ENCODE data around the gene N4BP2L1.

The N4BP2L1 gene

GRCh38 chr13:32419862-32420261 lies 8.1 kb downstream of the N4BP2L1 start:
- no peak overlapping the region for H3K9ac ChIP-seq (ENCODE audit: low read length)
- H2AFZ ChIP-seq (ENCODE audit: low read length): no peak overlapping the region
- H3F3A ChIP-seq (ENCODE audit: insufficient read depth, low read length): no peaks in the 10 kb centered on the region
- H3K4me2 ChIP-seq (ENCODE audit: low read depth, low read length): no peak overlapping the region
- peaks cover 34% of the 10 kb centered on the region for H3K79me2 ChIP-seq (ENCODE audit: low read length)
- H4K20me1 ChIP-seq (ENCODE audit: insufficient read depth, low read length): no peaks in the 10 kb centered on the region
- no peaks in the 10 kb centered on the region for H3K4me1 ChIP-seq (ENCODE audit: low read length)
- no peaks in the 10 kb centered on the region for H3K36me3 ChIP-seq (replicated peaks; ENCODE audit: insufficient read depth, low read length)
- no peak for DNase-seq
- H3K9me2 ChIP-seq (replicated peaks; ENCODE audit: insufficient read depth, low read length): no peaks in the 10 kb centered on the region
- no peak for TF ChIP-seq EZH2phosphoT487 (IDR thresholded peaks at IDR 0.05; ENCODE audit: low read length)
- no peak for TF ChIP-seq EZH2 (optimal IDR thresholded peaks at IDR 0.05; ENCODE audit: low read depth, low read length)
- no peak for TF ChIP-seq CTCF (IDR thresholded peaks at IDR 0.05; ENCODE audit: low read length)
- no peak overlapping the region for H3K4me3 ChIP-seq (ENCODE audit: low read length)
- H3K27me3 ChIP-seq (replicated peaks; ENCODE audit: insufficient read depth, low read length): no peaks in the 10 kb centered on the region
- no peak overlapping the region for H3K27ac ChIP-seq (ENCODE audit: low read length)
- H3K9me3 ChIP-seq (replicated peaks; ENCODE audit: insufficient read depth, low read length): no peaks in the 10 kb centered on the region

- H3K9ac ChIP-seq (ENCODE audit: low read length): no peak overlapping the region
- H3K27ac ChIP-seq (ENCODE audit: low read length): no peak overlapping the region
- no peaks in the 10 kb centered on the region for H3K9me3 ChIP-seq (replicated peaks; ENCODE audit: insufficient read depth, low read length)
- no peak overlapping the region for H3K4me3 ChIP-seq (ENCODE audit: low read length)
- TF ChIP-seq EZH2 (optimal IDR thresholded peaks at IDR 0.05; ENCODE audit: low read depth, low read length): no peak
- no peak for TF ChIP-seq CTCF (IDR thresholded peaks at IDR 0.05; ENCODE audit: low read length)
- no peak for TF ChIP-seq EZH2phosphoT487 (IDR thresholded peaks at IDR 0.05; ENCODE audit: low read length)
- H4K20me1 ChIP-seq (ENCODE audit: insufficient read depth, low read length): no peaks in the 10 kb centered on the region
- no peak overlapping the region for H3K4me2 ChIP-seq (ENCODE audit: low read depth, low read length)
- peaks cover 16% of the 10 kb centered on the region for H3K79me2 ChIP-seq (ENCODE audit: low read length)
- H3K9me2 ChIP-seq (replicated peaks; ENCODE audit: insufficient read depth, low read length): no peaks in the 10 kb centered on the region
- H3K27me3 ChIP-seq (replicated peaks; ENCODE audit: insufficient read depth, low read length): no peaks in the 10 kb centered on the region
- H3F3A ChIP-seq (ENCODE audit: insufficient read depth, low read length): no peaks in the 10 kb centered on the region
- no peak overlapping the region for H2AFZ ChIP-seq (ENCODE audit: low read length)
- no peaks in the 10 kb centered on the region for H3K36me3 ChIP-seq (replicated peaks; ENCODE audit: insufficient read depth, low read length)
- H3K4me1 ChIP-seq (ENCODE audit: low read length): no peaks in the 10 kb centered on the region
- no peak for DNase-seq
Measured at GRCh38 chr13:32417995-32418394, 9.9 kb downstream of the N4BP2L1 start.

GRCh38 chr13:32415019-32415418 lies 12.9 kb downstream of the N4BP2L1 start:
- Histone ChIP-seq H3K9ac (ENCODE audit: low read length) (no peak overlapping the region), H3K9me2 (replicated peaks; ENCODE audit: insufficient read depth, low read length) (no peaks in the 10 kb centered on the region), H3K79me2 (ENCODE audit: low read length) (no peaks in the 10 kb centered on the region), H4K20me1 (ENCODE audit: insufficient read depth, low read length) (no peaks in the 10 kb centered on the region), H3K9me3 (replicated peaks; ENCODE audit: insufficient read depth, low read length) (no peaks in the 10 kb centered on the region), H3K27me3 (replicated peaks; ENCODE audit: insufficient read depth, low read length) (no peaks in the 10 kb centered on the region), H3K4me2 (ENCODE audit: low read depth, low read length) (no peak overlapping the region), H3K4me3 (ENCODE audit: low read length) (no peak overlapping the region), H3K36me3 (replicated peaks; ENCODE audit: insufficient read depth, low read length) (no peaks in the 10 kb centered on the region), H3K27ac (ENCODE audit: low read length) (no peak overlapping the region), H3K4me1 (ENCODE audit: low read length) (no peaks in the 10 kb centered on the region), H3F3A (ENCODE audit: insufficient read depth, low read length) (no peaks in the 10 kb centered on the region), H2AFZ (ENCODE audit: low read length) (no peak overlapping the region)
- peak; percentile 42 for TF ChIP-seq CTCF (IDR thresholded peaks at IDR 0.05; ENCODE audit: low read length)
- no peak for TF ChIP-seq EZH2 (optimal IDR thresholded peaks at IDR 0.05; ENCODE audit: low read depth, low read length)
- no peak for DNase-seq
